GM12801 (cell line): ENCODE measurements around the gene CIDEA.

ENCODE experiments used
- CTCF ChIP-seq: IDR thresholded peaks from one replicate; pipeline ENCODE4 v1.5.1; 2011; ENCODE audit warnings: control low read depth; ENCODE audit not compliant: insufficient read length; ENCODE audit errors: extremely low read depth

Gene CIDEA

GRCh38 chr18:12283256-12283655 is 29.1 kb downstream of the CIDEA start:
- no peak for TF ChIP-seq CTCF

GRCh38 chr18:12283666-12284065 is 29.5 kb downstream of the CIDEA start:
- no peak for TF ChIP-seq CTCF

- no peak for TF ChIP-seq CTCF
Measured at GRCh38 chr18:12287131-12287681, 33.0 kb downstream of the CIDEA start.

- no peak for TF ChIP-seq CTCF
Measured at GRCh38 chr18:12287684-12288402, 33.7 kb downstream of the CIDEA start.

GRCh38 chr18:12288403-12288755 is 34.2 kb downstream of the CIDEA start:
- TF ChIP-seq CTCF = no peak

GRCh38 chr18:12290086-12290485 is 35.9 kb downstream of the CIDEA start:
- TF ChIP-seq CTCF = no peak

- TF ChIP-seq CTCF = no peak
Measured at GRCh38 chr18:12291161-12291560, 37.0 kb downstream of the CIDEA start.
